HG03280 (cell line): ENCODE measurements around the gene JAKMIP2.
"Not testable (repeated sequence)": the region's sequence is repeated elsewhere in the genome, so short reads cannot be mapped to it uniquely, and the experiment has no call there.

Source experiments
- ATAC-seq: cut with Tn5 transposase; IDR thresholded peaks from one replicate; pipeline ENCODE4 v1.9.1; 2021; ENCODE audit warnings: mild to moderate bottlenecking, moderate library complexity; ENCODE audit not compliant: unreplicated experiment

JAKMIP2 gene

GRCh38 chr5:147617191-147617606, 165.3 kb downstream of the JAKMIP2 start:
- ATAC-seq: no peak

- ATAC-seq: no peak
Observed at GRCh38 chr5:147616421-147616820, 166.1 kb downstream of the JAKMIP2 start.

GRCh38 chr5:147613359-147613758, 169.2 kb downstream of the JAKMIP2 start:
- ATAC-seq: no peak

GRCh38 chr5:147611483-147611882, 171.0 kb downstream of the JAKMIP2 start:
- no peak for ATAC-seq

- no peak for ATAC-seq
Observed at GRCh38 chr5:147610798-147611197, 171.7 kb downstream of the JAKMIP2 start.

GRCh38 chr5:147601652-147602051, 180.9 kb downstream of the JAKMIP2 start:
- peak; percentile 76 for ATAC-seq

GRCh38 chr5:147591120-147591519, 191.4 kb downstream of the JAKMIP2 start:
- ATAC-seq: no peak

GRCh38 chr5:147590096-147590495, 192.4 kb downstream of the JAKMIP2 start:
- ATAC-seq: no peak

GRCh38 chr5:147586832-147587231, 195.7 kb downstream of the JAKMIP2 start:
- ATAC-seq: no peak

- ATAC-seq: no peak
Observed at GRCh38 chr5:147586221-147586620, 196.3 kb downstream of the JAKMIP2 start.

- not testable (repeated sequence) for ATAC-seq
Observed at GRCh38 chr5:147582272-147582671, 200.3 kb downstream of the JAKMIP2 start.

GRCh38 chr5:147580418-147580817, 202.1 kb downstream of the JAKMIP2 start:
- ATAC-seq: not testable (repeated sequence)

GRCh38 chr5:147578228-147579024, 204.1 kb downstream of the JAKMIP2 start:
- ATAC-seq: no peak

GRCh38 chr5:147576646-147577535, 205.6 kb downstream of the JAKMIP2 start:
- ATAC-seq: peak; percentile 77

- no peak for ATAC-seq
Observed at GRCh38 chr5:147575598-147575997, 206.9 kb downstream of the JAKMIP2 start.

- ATAC-seq: no peak
Observed at GRCh38 chr5:147573211-147573610, 209.3 kb downstream of the JAKMIP2 start.

- no peak for ATAC-seq
Observed at GRCh38 chr5:147568710-147569406, 213.7 kb downstream of the JAKMIP2 start.

GRCh38 chr5:147567917-147568598, 214.5 kb downstream of the JAKMIP2 start:
- ATAC-seq: no peak

- ATAC-seq: no peak
Observed at GRCh38 chr5:147565524-147565923, 217.0 kb downstream of the JAKMIP2 start.

- no peak for ATAC-seq
Observed at GRCh38 chr5:147564124-147564486, 218.4 kb downstream of the JAKMIP2 start.
